ENCODE results near the gene TBX4.

Gene TBX4

GRCh38 chr17:61450641-61451537, 1.3 kb upstream of the TBX4 start:
- no peak overlapping the region for H3K4me3 ChIP-seq (ENCODE audit: low read length)
- no peak for TF ChIP-seq ZNF274 (IDR thresholded peaks at IDR 0.05; ENCODE audit: low read depth, low read length)

DNA sequence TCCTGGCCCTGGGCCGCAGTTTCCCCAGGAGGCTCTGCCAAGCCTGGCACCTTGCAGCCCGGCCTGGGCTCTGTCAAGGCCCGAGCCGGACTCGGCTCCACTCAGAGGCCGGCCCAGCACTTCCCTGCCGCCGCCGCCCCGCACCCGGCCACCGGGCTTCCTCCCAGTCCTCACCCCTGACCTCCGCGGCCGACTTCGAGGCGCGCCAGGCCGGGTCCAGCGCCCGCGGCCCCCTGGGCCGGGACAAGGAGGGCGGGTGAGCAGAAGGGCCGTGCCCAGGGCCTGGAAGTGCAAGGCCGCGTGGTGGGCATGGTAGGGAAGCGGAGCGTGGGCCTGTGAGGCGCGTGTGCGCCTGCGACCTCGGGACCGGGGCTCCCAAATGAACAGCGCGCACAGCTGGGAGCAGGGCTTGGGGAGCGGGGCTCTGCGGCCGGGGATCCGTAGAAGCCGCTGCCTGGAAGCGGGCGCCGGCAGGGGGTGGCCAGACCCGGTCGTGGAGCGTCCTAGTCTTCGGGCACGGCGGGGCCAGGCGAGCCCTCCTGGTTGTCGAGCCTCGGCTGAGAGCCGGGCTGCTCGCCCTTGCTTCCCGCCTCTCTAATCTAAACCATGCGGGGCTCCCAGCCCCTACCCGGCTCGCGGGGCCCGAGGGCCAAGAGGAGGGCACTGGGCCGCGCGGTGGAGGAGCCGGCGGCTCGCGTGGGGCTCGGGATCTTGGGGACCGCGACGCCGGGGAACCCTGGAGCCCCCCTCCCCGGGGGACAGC, 503 bp upstream of the TBX4 start:
- no peak for TF ChIP-seq ZNF274 (IDR thresholded peaks at IDR 0.05; ENCODE audit: low read depth, low read length)
- H3K4me3 ChIP-seq (ENCODE audit: low read length), result no peak overlapping the region

GRCh38 chr17:61453566-61454380, 1.6 kb downstream of the TBX4 start:
- no peak overlapping the region for H3K4me3 ChIP-seq (ENCODE audit: low read length)
- TF ChIP-seq ZNF274 (IDR thresholded peaks at IDR 0.05; ENCODE audit: low read depth, low read length), result no peak

- TF ChIP-seq ZNF274 (IDR thresholded peaks at IDR 0.05; ENCODE audit: low read depth, low read length), result no peak
Measured at GRCh38 chr17:61454381-61455323, 2.4 kb downstream of the TBX4 start.

GRCh38 chr17:61455324-61456060, 3.3 kb downstream of the TBX4 start:
- no peak for TF ChIP-seq ZNF274 (IDR thresholded peaks at IDR 0.05; ENCODE audit: low read depth, low read length)
- H3K4me3 ChIP-seq (ENCODE audit: low read length), result no peak overlapping the region

More at GRCh38 chr17:61454381-61455323, 2.4 kb downstream of the TBX4 start:
- H3K4me3 ChIP-seq (ENCODE audit: low read length), result no peak overlapping the region

DNA sequence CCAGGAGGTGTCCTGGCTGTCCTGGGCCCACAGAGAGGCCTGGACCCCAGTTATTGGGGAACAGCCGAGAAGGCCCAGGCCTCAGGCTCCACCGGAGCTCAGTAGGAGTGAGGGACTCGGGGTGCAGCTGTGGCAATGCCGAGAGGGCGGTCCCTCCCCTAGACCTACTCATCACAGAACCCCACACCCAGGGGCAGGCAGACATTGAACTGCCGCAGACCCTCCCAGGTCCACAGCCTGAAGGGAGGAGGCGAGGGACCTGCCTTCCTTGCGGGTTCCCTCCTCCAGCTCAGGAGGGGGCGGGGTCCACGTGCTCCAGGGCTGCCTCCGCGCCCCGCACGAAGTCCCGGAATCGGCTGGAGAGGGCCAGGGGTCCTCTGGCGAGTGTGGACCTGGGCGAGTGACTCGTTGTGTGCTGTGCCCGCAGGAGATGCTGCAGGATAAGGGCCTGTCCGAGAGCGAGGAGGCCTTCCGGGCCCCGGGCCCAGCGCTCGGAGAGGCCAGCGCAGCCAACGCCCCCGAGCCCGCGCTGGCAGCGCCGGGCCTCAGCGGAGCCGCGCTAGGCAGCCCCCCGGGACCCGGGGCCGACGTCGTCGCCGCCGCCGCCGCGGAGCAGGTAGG, 3.9 kb downstream of the TBX4 start:
- TF ChIP-seq ZNF274 (IDR thresholded peaks at IDR 0.05; ENCODE audit: low read depth, low read length), result no peak
- no peak overlapping the region for H3K4me3 ChIP-seq (ENCODE audit: low read length)

GRCh38 chr17:61456688-61457225, 4.5 kb downstream of the TBX4 start:
- H3K4me3 ChIP-seq (ENCODE audit: low read length), result no peak overlapping the region
- no peak for TF ChIP-seq ZNF274 (IDR thresholded peaks at IDR 0.05; ENCODE audit: low read depth, low read length)

- H3K4me3 ChIP-seq (ENCODE audit: low read length), result no peak overlapping the region
- TF ChIP-seq ZNF274 (IDR thresholded peaks at IDR 0.05; ENCODE audit: low read depth, low read length), result no peak
Measured at GRCh38 chr17:61457226-61457983, 5.2 kb downstream of the TBX4 start.

DNA sequence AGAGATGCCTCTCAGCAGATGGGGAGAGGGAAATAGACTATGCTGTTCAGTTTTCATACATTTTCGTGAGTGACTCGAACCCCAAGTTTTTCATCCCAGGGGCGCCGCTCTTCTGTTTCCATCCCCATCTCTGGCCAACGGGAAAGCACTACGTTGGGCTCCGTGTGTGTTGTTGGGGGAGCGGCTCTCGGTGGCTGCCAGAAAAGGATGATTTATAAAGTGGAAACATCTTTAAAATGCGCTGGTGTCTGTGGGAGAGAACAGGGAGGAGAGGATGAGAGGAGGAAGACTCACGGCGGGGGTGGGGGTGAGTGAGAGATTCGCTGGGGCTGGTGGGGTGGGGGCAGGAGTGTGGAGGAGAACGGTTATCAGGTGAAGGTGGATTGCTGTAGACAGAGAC, 5.8 kb downstream of the TBX4 start:
- TF ChIP-seq ZNF274 (IDR thresholded peaks at IDR 0.05; ENCODE audit: low read depth, low read length), result no peak
- no peak overlapping the region for H3K4me3 ChIP-seq (ENCODE audit: low read length)

DNA sequence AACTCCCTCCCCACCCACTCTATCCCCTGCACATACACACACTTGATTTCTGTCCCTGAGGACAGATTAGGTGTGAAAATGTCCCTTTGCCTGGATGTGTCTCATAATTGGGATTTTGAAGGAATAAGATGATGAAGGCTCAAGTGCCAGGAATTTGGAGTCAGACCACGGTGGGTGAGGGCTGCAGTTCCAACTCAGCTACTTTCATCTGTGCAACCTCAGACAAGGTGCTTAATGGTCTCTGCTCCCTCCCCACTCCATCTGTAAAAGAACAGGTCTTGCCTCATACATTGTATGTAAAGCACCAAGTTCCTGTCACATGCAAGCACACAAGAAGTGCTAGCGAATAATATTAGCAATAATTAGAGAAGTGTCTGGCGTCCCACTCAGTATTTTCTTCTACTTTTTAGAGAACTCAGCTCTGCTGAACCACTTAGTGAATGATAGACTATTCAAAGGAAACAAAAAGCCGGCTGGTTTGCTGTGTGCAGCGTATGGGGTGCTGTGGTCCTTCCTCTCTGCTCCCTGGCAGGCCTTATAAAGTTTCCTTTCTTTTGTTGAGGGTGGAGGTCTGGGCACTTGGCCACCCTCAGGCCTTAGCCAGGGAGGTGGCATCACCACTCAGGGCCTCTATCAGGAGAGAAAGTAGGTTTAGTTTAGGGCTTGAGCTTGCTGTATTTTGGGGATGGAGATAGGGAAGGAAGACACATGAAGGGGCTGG, 6.4 kb downstream of the TBX4 start:
- H3K4me3 ChIP-seq (ENCODE audit: low read length), result no peak overlapping the region
- TF ChIP-seq ZNF274 (IDR thresholded peaks at IDR 0.05; ENCODE audit: low read depth, low read length), result no peak
